Dedifferentiated amniotic fluid mesenchymal stem cell (primary cell): ENCODE data around the gene MYH11.

Experiments used
- DNase-seq: peaks from one replicate; pipeline ENCODE4 v3.0.0-alpha.2; 2016; ENCODE audit errors: extremely low spot score

Gene MYH11

DNA sequence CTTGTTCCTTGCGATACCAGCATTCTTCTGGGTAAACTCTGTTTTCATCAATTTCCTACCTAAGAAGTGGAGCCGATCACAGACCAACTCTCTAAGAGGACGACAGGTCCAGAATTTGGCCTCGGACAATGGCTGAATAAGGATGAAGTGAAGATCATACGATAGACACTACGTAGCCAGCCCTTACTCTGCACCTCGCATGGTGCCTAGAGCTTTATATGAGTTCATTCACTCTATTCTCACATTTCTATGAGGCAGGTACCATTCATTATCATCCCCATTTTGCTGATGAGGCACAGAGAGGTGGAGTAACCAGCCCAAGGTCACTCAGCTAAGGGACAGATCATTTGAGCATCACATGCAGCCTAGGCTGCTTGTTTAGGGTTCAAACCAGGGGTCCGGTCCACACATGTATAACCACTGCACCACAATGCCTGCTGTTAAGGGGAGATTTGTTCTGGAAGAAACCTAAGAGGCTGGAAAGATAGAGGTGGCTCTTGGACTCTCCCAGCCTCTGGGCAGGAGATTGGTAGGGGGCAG is 78.6 kb downstream of the MYH11 start:
- no peak for DNase-seq

DNA sequence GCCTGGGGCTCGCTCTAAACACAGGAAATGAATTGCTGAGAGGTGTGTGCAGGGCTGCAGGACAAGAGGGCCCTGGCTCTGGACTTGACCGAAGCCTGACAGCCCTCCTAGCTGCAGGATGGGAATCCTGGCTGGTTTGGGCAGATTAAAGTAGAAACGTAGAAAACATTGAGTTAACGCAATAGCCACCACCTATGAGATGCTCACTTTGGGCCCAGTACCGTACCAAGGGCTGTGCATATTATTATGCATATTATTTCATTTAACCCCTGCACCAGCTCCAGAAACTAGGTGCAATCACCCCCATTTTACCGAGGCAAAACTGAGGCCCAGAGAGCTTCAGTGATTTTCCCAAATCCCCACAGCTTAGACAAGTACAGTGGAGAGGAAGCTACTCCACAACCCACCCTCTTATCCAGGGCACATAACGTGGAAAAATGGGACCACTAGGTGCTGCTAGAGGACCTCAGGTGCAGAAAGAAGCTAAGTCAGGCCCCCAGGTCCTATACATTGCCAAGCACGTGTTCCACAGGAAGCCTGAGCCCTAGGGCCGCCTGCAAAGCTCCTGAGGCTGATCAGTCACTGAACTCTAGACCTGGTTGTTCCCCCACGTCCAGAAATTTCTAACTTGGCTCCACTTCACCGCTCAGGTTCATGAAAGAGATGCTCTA is 79.2 kb downstream of the MYH11 start:
- DNase-seq = no peak

DNA sequence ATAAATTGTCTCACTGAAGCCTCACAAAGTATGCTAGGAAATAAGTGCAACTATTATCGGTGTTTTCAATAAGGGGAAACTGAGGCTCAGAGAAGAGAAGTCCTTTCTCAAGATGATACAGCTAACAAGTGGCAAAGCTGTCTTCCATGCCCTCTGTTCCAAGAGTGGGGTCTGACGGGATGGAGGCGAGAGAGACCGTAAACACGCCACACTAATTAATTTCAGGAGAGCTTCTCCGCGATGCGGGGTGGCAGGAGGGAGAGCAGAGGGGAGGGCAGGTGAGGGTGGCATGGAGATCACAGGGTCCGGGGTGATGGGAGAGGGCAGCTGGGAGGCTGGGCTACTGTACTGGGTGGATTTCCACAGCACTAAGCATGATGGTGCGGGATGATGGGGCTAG is 80.3 kb downstream of the MYH11 start:
- no peak for DNase-seq

DNA sequence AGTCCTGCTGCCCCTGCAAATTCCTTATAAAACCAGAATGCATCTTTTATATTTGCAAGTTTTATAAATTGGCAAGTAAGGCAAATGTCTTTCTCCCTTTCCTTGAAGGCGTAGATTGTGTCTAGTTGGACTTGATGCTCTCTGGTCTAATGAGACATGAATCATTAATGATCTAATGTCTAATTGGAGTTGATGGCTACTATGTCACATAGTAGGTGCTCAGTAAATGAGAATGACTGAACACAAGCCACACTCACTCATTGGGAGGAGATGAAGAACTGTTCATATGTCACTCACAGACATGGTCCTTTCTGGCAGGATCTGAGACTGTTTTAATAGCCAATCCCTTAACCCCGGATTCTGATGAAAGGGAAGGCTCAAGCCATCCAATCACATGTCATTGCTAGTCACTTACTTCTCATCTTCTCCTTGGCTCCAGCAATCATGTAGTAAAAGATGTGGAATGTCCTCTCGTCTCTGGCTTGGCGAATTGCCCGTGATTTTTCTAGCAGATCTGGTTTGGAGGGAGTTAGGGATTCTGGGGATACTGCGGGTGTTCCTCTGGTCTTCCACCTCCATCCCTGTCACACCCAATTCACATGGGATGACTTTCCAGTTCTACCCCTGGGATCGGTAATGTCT is 81.0 kb downstream of the MYH11 start:
- DNase-seq = no peak

DNA sequence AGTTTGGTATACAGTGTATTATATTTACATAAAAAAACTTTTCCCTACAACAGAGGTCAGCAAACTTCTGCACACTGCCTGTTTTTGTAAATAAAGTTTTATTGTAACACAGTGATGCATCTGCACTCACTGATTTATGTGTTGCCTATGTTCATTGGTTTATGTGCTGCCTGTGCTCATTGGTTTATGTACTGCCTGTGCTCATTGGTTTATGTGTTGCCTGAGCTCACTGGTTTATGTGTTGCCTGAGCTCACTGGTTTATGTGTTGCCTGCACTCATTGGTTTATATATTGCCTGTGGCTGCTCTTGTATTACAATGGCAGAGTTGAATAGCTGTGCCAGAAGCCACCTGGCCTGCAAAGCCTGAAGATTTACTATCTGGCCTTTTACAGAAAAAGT is 81.6 kb downstream of the MYH11 start:
- DNase-seq = no peak

DNA sequence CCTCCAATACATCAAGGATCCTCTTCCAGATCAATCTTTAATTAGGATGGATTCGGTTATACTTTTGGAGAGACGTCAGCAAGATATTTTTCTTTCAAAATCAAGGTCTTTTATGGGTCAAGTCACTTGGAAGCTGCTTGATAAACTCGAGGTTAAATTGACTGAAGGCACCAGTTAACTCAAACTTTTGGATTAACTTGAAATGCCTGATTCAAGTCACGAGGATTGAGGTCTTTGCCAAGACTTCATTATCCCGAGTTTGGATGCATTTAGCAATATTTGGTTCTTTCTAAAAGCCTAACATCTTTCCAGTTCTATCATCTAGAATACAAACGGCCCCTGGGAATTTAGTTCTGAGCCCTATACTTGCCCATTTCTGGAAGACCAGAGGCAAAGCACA is 82.9 kb downstream of the MYH11 start:
- DNase-seq = no peak

DNA sequence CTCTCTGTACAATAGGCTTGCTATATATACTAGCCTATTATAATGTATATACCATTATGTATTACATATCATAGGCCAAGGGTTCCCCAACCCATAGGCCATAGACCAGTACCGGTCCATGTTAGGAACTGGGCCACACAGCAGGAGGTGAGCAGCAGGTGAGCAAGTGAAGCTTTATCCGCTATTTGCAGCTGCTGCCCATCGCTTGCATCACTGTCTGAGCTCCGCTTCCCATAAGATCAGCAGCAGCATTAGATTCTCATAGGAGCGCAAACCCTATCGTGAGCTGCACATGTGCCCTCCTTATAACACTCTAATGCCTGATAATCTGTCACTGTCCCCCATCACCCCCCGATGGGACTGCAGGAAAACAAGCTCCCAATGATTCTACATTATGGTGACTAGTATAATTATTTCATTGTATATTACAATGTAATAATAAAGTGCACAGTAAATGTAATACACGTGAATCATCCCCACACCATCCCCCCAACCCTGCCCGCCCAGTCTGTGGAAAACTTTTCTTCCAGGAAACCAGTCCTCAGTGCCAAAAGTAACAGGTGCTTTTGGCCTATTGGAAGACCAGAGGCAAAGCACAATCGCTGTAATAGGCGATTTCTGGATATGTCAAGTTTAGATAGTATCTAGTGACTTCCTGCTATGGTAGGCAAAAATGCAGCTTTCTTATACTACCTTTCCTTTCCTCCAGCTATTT is 84.1 kb downstream of the MYH11 start:
- no peak for DNase-seq

DNA sequence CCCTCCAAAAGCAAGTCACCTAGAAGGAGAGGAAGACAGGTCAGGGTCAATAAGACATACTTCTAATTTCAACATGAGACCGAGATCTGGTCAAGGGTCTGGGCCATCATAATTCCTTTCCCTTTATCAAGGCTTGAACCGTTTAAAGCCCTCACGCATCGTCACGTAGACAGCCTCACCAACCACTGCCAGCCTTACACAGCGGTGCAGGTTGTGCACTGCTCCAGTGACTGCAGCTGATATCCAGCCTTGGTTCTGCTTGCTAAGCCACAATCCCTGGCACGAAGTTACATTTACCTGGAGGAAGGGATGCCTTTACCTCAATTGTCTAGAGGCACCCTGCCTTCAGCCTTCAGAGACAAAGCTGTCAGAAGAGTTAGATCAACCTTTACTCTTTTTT is 85.1 kb downstream of the MYH11 start:
- no peak for DNase-seq

DNA sequence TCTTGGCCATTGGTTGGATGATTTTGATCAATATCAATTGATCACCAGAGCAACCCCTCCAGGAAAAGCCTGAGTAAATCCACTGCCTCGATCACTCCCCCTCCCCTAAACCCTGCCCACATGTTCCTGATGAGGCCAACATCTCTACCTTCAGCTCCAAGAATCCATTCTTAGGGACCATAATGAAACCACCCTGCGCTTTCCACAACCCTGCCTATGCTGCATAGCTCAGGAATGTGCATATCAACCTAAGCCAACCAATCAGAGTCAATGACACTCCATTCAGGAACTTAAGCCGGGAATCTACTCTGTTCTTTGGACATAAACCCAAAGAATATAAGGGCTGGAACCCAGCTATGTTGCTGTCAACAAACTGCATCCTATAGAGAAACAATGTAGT is 86.3 kb downstream of the MYH11 start:
- DNase-seq = no peak

DNA sequence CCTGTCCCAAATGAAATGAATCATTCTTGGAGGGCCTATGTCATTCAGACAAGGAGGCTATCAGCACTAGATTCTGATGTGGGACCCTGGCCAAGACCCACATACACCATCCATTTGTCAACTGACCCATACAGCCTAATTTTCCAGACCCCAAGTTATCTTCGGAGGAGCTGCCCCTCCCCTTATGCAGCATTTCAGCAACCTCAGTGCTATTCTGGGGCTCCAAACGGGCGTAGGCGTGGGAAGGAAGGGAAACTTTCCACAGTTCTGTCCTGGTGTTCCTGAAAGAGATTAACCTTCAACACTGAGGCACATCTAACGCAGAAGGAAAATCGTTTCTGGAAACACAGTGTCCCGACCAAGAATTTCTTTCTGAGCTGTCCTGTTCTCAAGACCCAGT is 86.7 kb downstream of the MYH11 start:
- no peak for DNase-seq

DNA sequence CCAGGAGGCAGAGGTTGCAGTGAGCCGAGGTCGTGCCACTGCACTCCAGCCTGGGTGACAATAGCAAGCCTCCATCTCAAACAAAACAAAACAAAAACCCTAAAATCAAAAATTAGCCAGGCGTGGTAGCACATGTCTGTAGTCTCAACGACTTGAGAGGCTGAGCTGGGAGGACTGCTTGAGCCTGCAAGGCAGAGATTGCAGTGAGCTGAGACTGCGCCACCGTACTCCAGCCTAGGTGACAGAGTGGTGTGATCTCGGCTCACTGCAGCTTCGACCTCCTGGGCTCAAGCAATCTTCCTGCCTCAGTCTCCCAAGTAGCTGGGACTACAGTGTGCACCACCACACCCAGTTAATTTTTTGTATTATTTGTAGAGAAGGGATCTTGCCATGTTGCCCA is 87.6 kb downstream of the MYH11 start:
- DNase-seq = no peak

DNA sequence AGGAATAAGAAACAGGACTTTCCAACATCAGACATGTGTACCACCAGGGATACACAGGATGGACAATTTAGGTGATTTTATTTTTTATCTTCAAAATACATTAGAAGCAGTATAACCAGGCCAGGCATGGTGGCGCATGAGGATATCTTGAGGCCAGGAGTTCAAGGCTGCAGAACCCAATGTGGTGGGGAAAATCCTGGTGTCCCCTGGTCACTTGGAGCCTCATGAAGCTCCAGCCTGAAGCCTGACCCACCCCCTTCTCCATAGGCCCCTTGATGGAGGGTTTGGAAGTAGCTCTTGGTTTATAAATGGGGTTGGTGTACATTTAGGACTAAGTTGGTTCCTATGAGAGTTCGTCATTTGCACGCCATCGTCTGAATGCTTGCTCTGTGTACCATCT is 88.6 kb downstream of the MYH11 start:
- no peak for DNase-seq

DNA sequence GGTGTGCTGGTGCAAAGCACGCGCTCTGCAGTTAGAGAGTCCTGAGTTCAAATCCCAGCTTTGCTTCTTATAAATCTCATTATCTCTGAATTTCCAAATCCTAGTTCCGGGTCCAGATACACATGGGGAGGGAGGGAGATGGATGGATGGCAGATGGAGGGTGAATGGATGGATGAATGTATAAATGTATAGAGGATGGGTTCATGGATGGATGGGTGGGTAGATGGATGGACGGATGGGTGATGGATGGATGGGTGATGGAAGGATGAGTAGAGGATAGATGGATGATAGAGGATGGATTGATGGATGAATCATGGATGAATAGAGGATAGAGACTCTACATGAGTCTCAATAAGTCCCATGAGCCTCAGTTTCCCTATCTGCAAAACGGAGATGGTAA is 89.9 kb downstream of the MYH11 start:
- DNase-seq = no peak

DNA sequence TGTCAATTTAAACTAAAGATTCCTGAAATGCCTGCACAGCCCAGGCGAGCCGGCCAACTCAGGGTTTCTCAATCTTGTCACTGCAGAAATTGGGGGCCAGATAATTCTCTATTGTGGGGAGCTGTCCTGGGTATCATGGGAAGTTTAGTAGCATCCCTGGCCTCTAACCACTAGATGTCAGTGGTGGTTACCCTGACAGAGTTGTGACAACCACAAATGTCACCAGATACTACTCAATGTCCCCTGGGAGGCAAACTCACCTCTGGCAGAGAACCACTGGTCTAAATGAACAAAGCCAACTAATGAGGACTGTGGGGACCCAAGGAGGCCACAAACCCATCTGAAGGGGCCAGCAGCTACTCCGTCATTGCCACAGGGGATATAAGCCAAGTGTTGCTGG is 90.9 kb downstream of the MYH11 start:
- DNase-seq = no peak

DNA sequence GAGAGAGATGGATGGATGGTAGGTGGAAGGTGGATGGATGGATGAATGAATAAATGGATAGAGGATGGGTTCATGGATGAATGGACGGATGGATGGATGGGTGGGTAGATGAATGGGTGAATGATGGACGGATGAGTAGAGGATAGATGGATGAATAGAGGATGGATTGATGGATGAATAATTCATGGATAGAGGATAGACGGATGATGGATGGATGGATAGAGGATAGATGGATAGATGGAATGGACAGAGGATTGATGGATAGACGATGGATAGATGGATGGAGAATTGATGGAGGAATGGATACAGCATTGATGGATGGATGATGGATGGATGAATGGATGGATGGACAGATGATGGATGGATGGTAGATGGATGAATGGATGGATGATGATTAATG is 91.7 kb downstream of the MYH11 start:
- DNase-seq = no peak

DNA sequence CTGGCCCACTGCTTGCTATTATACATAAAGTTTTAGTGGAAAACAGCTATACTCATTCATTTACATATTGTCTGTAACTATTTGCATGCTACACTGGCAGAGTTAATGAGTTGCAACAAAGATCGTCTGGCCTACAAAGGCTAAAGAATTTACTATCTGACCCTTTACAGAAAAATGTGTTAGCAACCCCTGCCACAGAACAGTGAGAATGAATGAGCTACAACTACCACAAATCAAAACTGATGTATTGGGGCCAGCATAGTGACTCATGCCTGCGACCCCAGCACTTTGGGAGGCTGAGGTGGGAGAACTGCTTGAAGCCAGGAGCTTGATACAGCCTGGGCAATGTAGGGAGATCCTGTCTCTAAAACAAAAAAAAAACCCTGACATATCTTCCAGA is 92.7 kb downstream of the MYH11 start:
- no peak for DNase-seq

DNA sequence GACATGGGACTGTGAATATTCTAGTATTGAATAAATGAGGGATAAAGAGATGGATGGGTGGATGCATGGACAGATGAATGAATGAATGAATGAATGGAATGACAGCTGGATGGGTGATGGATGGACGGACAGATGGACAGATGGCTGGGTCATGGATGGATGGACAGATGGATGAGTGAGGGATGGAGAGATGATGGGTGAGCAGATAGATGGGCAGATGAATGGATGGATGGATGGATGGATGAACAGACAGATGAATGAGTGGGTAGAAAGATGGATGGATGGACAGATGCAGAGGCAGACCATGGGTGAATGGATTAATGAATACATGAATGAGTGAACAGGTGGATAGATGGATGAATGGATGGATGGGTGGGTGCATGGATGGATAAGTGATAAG is 96.7 kb downstream of the MYH11 start:
- DNase-seq = no peak

DNA sequence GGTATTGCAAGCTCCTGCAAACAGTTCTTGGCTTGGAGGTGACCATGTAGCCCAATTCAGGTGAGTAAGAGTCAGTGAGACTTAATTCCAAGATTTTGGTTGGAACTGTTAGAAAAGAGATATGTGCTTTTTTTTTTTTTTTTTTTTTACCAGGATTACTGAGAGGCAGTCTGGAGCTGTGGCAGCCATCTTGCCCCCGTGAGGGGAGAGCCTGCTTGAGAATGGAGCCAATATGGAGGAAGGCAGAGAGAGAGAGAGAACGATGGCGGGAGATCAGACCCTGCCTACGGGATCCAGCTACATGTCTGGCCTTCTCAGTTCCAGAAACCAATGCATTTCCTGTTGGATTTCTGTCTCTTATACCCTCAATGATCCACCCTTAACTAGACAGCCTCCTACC is 97.8 kb downstream of the MYH11 start:
- DNase-seq = no peak

DNA sequence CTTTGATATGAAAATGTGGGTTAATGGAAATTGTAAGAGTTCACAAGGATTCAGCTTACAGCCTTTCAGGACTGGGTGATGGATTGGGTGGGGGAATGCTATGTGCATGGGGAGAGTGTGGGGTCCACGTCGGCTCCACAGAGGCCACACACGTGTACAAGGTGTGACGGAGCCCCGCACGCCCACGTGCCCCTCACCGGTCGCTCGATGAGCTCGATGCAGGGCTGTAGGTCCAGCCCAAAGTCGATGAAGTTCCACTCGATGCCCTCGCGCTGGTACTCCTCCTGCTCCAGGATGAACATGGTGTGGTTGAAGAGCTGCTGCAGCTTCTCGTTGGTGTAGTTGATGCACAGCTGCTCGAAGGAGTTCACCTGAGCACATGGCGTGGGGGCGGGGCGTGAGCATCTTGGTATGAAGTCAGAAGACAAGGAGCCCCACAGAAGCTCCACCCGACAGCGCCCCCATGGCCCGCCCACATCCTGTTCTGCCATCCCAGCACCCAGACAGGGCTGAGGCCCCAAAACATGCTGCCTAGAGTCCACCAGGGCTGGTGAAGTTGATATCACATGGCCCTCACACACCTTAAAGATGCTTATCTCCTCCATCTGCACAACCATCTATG is 99.1 kb downstream of the MYH11 start:
- no peak for DNase-seq

DNA sequence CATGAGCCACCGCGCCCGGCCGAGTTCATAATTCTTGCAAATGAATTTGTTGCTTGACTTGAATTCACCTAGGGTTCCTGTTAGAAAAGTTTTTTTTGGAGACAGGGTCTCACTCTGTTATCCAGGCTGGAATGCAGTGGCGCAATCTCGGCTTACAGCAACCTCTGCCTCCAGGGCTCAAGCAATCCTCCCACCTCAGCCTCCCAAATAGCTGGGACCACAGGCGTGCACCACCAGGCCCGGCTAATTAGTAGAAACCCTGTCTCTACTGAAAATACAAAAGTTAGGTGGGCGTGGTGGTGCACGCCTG is 99.8 kb downstream of the MYH11 start:
- no peak for DNase-seq

DNA sequence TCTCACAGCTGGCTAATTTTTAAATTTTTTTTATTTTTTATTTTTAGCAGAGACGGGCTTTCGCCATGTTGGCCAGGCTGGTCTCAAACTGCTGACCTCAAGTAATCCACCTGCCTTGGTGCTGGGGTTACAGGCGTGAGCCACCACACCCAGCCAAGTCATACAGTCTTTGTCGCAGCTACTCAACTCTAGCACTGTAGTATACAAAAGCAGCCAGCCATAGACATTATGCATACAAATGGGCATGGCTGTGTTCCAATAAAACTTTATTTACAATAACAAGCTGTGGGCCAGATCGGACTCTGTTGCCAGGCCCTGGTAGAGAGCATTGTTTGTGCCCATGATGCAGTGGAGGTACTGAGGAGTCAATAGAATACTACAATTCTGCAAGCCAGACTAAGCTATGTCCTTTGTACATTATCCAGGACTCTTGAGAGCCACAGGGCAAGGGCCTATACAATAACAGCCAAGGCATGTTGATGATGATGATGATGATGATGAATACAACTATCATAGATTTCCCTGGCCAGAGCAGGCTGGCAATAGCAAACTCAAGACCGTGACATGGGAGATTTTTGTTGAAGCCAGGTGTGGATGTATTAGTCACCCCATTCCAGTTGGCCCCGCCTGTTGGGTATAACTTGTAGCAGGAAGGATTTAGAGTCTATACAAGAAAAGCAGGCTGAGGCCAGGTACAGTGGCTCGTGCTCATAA is 101.8 kb downstream of the MYH11 start:
- DNase-seq = no peak
